Endodermal cell (in vitro differentiated cells): ENCODE data around the gene SESN1. TPM values are rescaled to one million over a fixed set of nuclear protein-coding genes. Genes with fewer than 3 reads are reported as not detected.

Source experiments
- DNase-seq: peaks from one replicate; pipeline ENCODE4 v3.0.0-alpha.2; 2017
- H3K27ac ChIP-seq: 2 replicates; pipeline ENCODE4 v1.5.1; 2013; ENCODE audit warnings: mild to moderate bottlenecking, low read depth, low read length, moderate library complexity
- H3K27me3 ChIP-seq: 2 replicates; pipeline ENCODE4 v1.6.1; 2013; ENCODE audit warnings: mild to moderate bottlenecking, low read length, moderate library complexity; ENCODE audit not compliant: insufficient read depth, control insufficient read depth, poor library complexity, severe bottlenecking
- H3K36me3 ChIP-seq: 2 replicates; pipeline ENCODE4 v1.7.0; 2013; ENCODE audit warnings: mild to moderate bottlenecking, low read length, moderate library complexity; ENCODE audit not compliant: control insufficient read depth, insufficient read depth
- H3K4me1 ChIP-seq: one replicate; pipeline ENCODE4 v1.7.0; 2013; ENCODE audit warnings: low read length; ENCODE audit not compliant: control insufficient read depth, insufficient read depth
- H3K4me3 ChIP-seq: 2 replicates; pipeline ENCODE4 v1.5.1; 2013; ENCODE audit warnings: mild to moderate bottlenecking, low read length, moderate library complexity
- H3K9ac ChIP-seq: 2 replicates; pipeline ENCODE4 v1.6.1; 2013; ENCODE audit warnings: mild to moderate bottlenecking, low read length, moderate library complexity; ENCODE audit not compliant: poor library complexity, severe bottlenecking; ENCODE audit errors: extremely low read depth
- H3K9me3 ChIP-seq: 2 replicates; pipeline ENCODE4 v1.6.1; 2013; ENCODE audit warnings: mild to moderate bottlenecking, low read length, moderate library complexity; ENCODE audit not compliant: control insufficient read depth
- H3K27ac Mint-ChIP-seq: 2 replicates; pipeline ENCODE4 v1.8.0; 2020; ENCODE audit warnings: mixed read lengths
- H3K27me3 Mint-ChIP-seq: 2 replicates; pipeline ENCODE4 v1.8.0; 2021; ENCODE audit warnings: mild to moderate bottlenecking, mixed read lengths; ENCODE audit not compliant: insufficient read depth
- H3K36me3 Mint-ChIP-seq: 2 replicates; pipeline ENCODE4 v1.8.0; 2020; ENCODE audit warnings: low read depth, mixed read lengths
- H3K4me1 Mint-ChIP-seq: 2 replicates; pipeline ENCODE4 v1.8.0; 2020; ENCODE audit warnings: mixed read lengths
- H3K4me3 Mint-ChIP-seq: 2 replicates; pipeline ENCODE4 v1.8.0; 2020; ENCODE audit warnings: mild to moderate bottlenecking, moderate library complexity, mixed read lengths
- H3K9me3 Mint-ChIP-seq: 2 replicates; pipeline ENCODE4 v1.8.0; 2020; ENCODE audit warnings: mild to moderate bottlenecking, mixed read lengths
- CTCF ChIP-seq: fragments of 200-600 bp; sonication (generic); conservative IDR thresholded peaks from 2 replicates; pipeline ENCODE4 v1.5.0; 2021; ENCODE audit warnings: antibody characterized with exemption, mild to moderate bottlenecking
- WGBS, 2 experiments: methylation state at CpG; one replicate each; pipeline versions ENCODE4 v1.1.5 to v1.1.7; 2013; ENCODE audit warnings: missing lambda C conversion rate in 2 of 2, mixed read lengths in 1 of 2; ENCODE audit not compliant: insufficient coverage in 1 of 2, insufficient read length in 1 of 2; 5-methylcytosine and 5-hydroxymethylcytosine counted together
- total RNA-seq, 2 donors: library from RNA; stranded (reverse); fragmentation: NEBNext Ultra II Directional in 1 of 2; extraction: Animal tissue kit (Norgen Biotek cat#: 25700) in 1 of 2; gene quantifications; 2 replicates in 1 of 2; 3 replicates in 1 of 2; pipeline ENCODE4 v1.2.1, GENCODE V29; 2021

The SESN1 gene
- total RNA-seq, 2 donors from 2014 or later, result 7.5 to 13.1 TPM

GRCh38 chr6:109130065-109130464 lies 35.4 kb upstream of the SESN1 start:
- WGBS, 2 experiments, result 98% methylated on average over 3 of the region's 3 CpGs; no CpG with 5 or more reads in 1 of the 2 experiments
- TF ChIP-seq CTCF, result no peak

GRCh38 chr6:109125504-109125903 lies 30.9 kb upstream of the SESN1 start:
- H3K36me3 Mint-ChIP-seq, result peaks cover 1% of the 10 kb centered on the region
- H3K9me3 Mint-ChIP-seq, result no peaks in the 10 kb centered on the region
- no peak for TF ChIP-seq CTCF
- Histone ChIP-seq H3K9me3 (no peaks in the 10 kb centered on the region), H3K27ac (no peak overlapping the region), H3K4me1 (no peaks in the 10 kb centered on the region), H3K27me3 (no peaks in the 10 kb centered on the region), H3K36me3 (no peaks in the 10 kb centered on the region), H3K9ac (no peak overlapping the region), H3K4me3 (no peak overlapping the region)
- no peak for DNase-seq
- H3K27ac Mint-ChIP-seq, result no peak overlapping the region
- H3K4me1 Mint-ChIP-seq, result no peaks in the 10 kb centered on the region
- no peaks in the 10 kb centered on the region for H3K27me3 Mint-ChIP-seq
- H3K4me3 Mint-ChIP-seq, result no peak overlapping the region
- WGBS, 2 experiments, result 80 to 95% methylated on average over 1 to 2 of the region's 3 CpGs

More at GRCh38 chr6:109130065-109130464, 35.4 kb upstream of the SESN1 start:
- Mint-ChIP-seq H3K4me1 (no peaks in the 10 kb centered on the region), H3K9me3 (peaks cover 2% of the 10 kb centered on the region), H3K27me3 (no peaks in the 10 kb centered on the region), H3K27ac (no peak overlapping the region), H3K4me3 (no peak overlapping the region), H3K36me3 (peaks cover 9% of the 10 kb centered on the region)
- H3K27me3 ChIP-seq, result no peaks in the 10 kb centered on the region
- no peak overlapping the region for H3K4me3 ChIP-seq
- H3K4me1 ChIP-seq, result no peaks in the 10 kb centered on the region
- H3K27ac ChIP-seq, result no peak overlapping the region
- H3K36me3 ChIP-seq, result no peaks in the 10 kb centered on the region
- no peak overlapping the region for H3K9ac ChIP-seq
- no peaks in the 10 kb centered on the region for H3K9me3 ChIP-seq
- no peak for DNase-seq

GRCh38 chr6:109124219-109124618 lies 29.6 kb upstream of the SESN1 start:
- Mint-ChIP-seq H3K27ac (no peak overlapping the region), H3K4me3 (no peak overlapping the region), H3K9me3 (no peaks in the 10 kb centered on the region), H3K36me3 (peaks cover 1% of the 10 kb centered on the region), H3K4me1 (peaks cover 3% of the 10 kb centered on the region), H3K27me3 (no peaks in the 10 kb centered on the region)
- DNase-seq, result no peak
- H3K4me3 ChIP-seq, result no peak overlapping the region
- H3K27me3 ChIP-seq, result no peaks in the 10 kb centered on the region
- TF ChIP-seq CTCF, result no peak
- H3K4me1 ChIP-seq, result no peaks in the 10 kb centered on the region
- 89 to 92% methylated on average over 1 to 2 of the region's 2 CpGs for WGBS, 2 experiments
- H3K36me3 ChIP-seq, result no peaks in the 10 kb centered on the region
- H3K9ac ChIP-seq, result no peak overlapping the region
- no peaks in the 10 kb centered on the region for H3K9me3 ChIP-seq
- H3K27ac ChIP-seq, result no peak overlapping the region
